SK-N-SH treated with all-trans-retinoic acid at 6 μM for 48 hours (cell line): ENCODE measurements around the gene SCEL.

Experiments
- ATAC-seq: fragments of 200-7000 bp; cut with Tn5 transposase; 3 replicates; pipeline ENCODE4 v1.9.1; 2020; ENCODE audit warnings: mild to moderate bottlenecking, moderate library complexity
- ARNTL ChIP-seq: fragments of 450-650 bp; formaldehyde crosslinking; IDR thresholded peaks from 2 replicates; pipeline ENCODE4 v1.5.0; 2020; ENCODE audit warnings: low read depth, mild to moderate bottlenecking, moderate library complexity, borderline replicate concordance
- BACH2 ChIP-seq: fragments of 250-450 bp; sonication (Bioruptor Pico); IDR thresholded peaks from 2 replicates; pipeline ENCODE4 v1.9.0; 2021; ENCODE audit warnings: mild to moderate bottlenecking, borderline replicate concordance
- CSDC2 ChIP-seq: fragments of 250-450 bp; sonication (Bioruptor Pico); IDR thresholded peaks from 2 replicates; pipeline ENCODE4 v1.5.0; 2020; ENCODE audit warnings: mild to moderate bottlenecking, moderate library complexity
- CSRNP3 ChIP-seq: fragments of 250-450 bp; sonication (Bioruptor Pico); IDR thresholded peaks from 2 replicates; pipeline ENCODE4 v1.5.1; 2021; ENCODE audit warnings: mild to moderate bottlenecking, moderate library complexity
- ESRRG ChIP-seq: fragments of 250-450 bp; sonication (Bioruptor Pico); IDR thresholded peaks from 2 replicates; pipeline ENCODE4 v1.6.1; 2021; ENCODE audit warnings: mild to moderate bottlenecking
- GLIS3 ChIP-seq: fragments of 250-450 bp; sonication (Bioruptor Pico); IDR thresholded peaks from 2 replicates; pipeline ENCODE4 v1.5.0; 2020; ENCODE audit warnings: mild to moderate bottlenecking, moderate library complexity
- ISL1 ChIP-seq: fragments of 250-450 bp; sonication (Bioruptor Pico); IDR thresholded peaks from 2 replicates; pipeline ENCODE4 v2.1.2; 2022; ENCODE audit warnings: mild to moderate bottlenecking, moderate library complexity
- OSR1 ChIP-seq: fragments of 250-450 bp; sonication (Bioruptor Pico); IDR thresholded peaks from 2 replicates; pipeline ENCODE4 v1.8.0; 2022; ENCODE audit warnings: moderate library complexity, mild to moderate bottlenecking, inconsistent platforms
- POU6F1 ChIP-seq: fragments of 250-450 bp; sonication (Bioruptor Pico); IDR thresholded peaks from 2 replicates; pipeline ENCODE4 v1.8.0; 2021; ENCODE audit warnings: low read depth, mild to moderate bottlenecking, moderate library complexity, borderline replicate concordance
- PPARA ChIP-seq: fragments of 250-450 bp; sonication (Bioruptor Pico); IDR thresholded peaks from 2 replicates; pipeline ENCODE4 v1.5.0; 2020; ENCODE audit warnings: mild to moderate bottlenecking, borderline replicate concordance
- RARB ChIP-seq: fragments of 250-450 bp; sonication (Bioruptor Pico); IDR thresholded peaks from 2 replicates; pipeline ENCODE4 v1.8.0; 2021; ENCODE audit warnings: mild to moderate bottlenecking, moderate library complexity
- SNAI2 ChIP-seq: fragments of 250-450 bp; sonication (Bioruptor Pico); IDR thresholded peaks from 2 replicates; pipeline ENCODE4 v1.5.0; 2020; ENCODE audit warnings: mild to moderate bottlenecking, moderate library complexity
- TCF4 ChIP-seq: fragments of 250-450 bp; sonication (Bioruptor Pico); IDR thresholded peaks from 2 replicates; pipeline ENCODE4 v1.8.0; 2021; ENCODE audit warnings: mild to moderate bottlenecking, moderate library complexity, borderline replicate concordance
- TOX ChIP-seq: fragments of 250-450 bp; sonication (Bioruptor Pico); IDR thresholded peaks from 2 replicates; pipeline ENCODE4 v1.8.0; 2021; ENCODE audit warnings: mild to moderate bottlenecking, moderate library complexity, borderline replicate concordance
- ZC3H10 ChIP-seq: fragments of 250-450 bp; sonication (Bioruptor Pico); IDR thresholded peaks from 2 replicates; pipeline ENCODE4 v1.5.1; 2021; ENCODE audit warnings: mild to moderate bottlenecking, moderate library complexity
- ZFP3 ChIP-seq: fragments of 250-450 bp; sonication (Bioruptor Pico); IDR thresholded peaks from 2 replicates; pipeline ENCODE4 v1.5.0; 2020; ENCODE audit warnings: mild to moderate bottlenecking, moderate library complexity
- ZFP30 ChIP-seq: fragments of 450-650 bp; formaldehyde crosslinking; IDR thresholded peaks from 2 replicates; pipeline ENCODE4 v1.5.0; 2022; ENCODE audit warnings: mild to moderate bottlenecking, moderate library complexity
- ZNF565 ChIP-seq: fragments of 450-650 bp; formaldehyde crosslinking; conservative IDR thresholded peaks from 2 replicates; pipeline ENCODE4 v1.5.0; 2020; ENCODE audit warnings: low read depth, mild to moderate bottlenecking, moderate library complexity
- ZNF70 ChIP-seq: fragments of 450-650 bp; formaldehyde crosslinking; IDR thresholded peaks from 2 replicates; pipeline ENCODE4 v1.5.0; 2020; ENCODE audit warnings: mild to moderate bottlenecking, moderate library complexity
- ZNF8 ChIP-seq: fragments of 450-650 bp; formaldehyde crosslinking; IDR thresholded peaks from 2 replicates; pipeline ENCODE4 v1.5.0; 2020; ENCODE audit warnings: mild to moderate bottlenecking, moderate library complexity
- TF ChIP-seq, protein P1 (sequence below): fragments of 250-450 bp; sonication (Bioruptor Pico); IDR thresholded peaks from 2 replicates; pipeline ENCODE4 v1.5.0; 2020; ENCODE audit warnings: mild to moderate bottlenecking, moderate library complexity
- TF ChIP-seq, protein P2 (sequence below): fragments of 250-450 bp; sonication (Bioruptor Pico); IDR thresholded peaks from 2 replicates; pipeline ENCODE4 v1.8.0; 2020; ENCODE audit warnings: mild to moderate bottlenecking, moderate library complexity, borderline replicate concordance

The SCEL gene

DNA sequence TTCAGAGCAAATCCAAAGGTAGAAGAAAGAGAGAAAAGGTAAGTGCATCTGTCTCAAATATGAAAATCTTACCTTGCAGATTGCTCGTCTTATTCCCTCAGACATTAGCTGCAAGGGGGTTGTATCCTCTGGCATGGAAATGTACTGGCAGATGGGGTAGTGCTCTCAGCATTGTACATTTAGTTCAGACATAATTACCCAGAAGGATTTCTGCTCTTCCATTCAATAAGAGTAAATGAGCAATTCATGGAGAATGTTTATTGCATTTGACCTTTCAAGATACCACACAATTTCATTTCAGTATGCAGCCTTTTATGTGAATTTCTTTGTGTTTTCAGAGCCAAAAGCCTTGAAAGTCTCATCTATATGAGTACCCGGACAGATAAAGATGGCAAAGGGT lies 63.8 kb downstream of the SCEL start:
- TF ChIP-seq ZNF8 (no peak), ZFP30 (no peak), ZNF565 (CRISPR knock-in tag) (no peak), RARB (CRISPR knock-in tag) (no peak), PPARA (CRISPR knock-in tag) (no peak)
- ATAC-seq = no peak

DNA sequence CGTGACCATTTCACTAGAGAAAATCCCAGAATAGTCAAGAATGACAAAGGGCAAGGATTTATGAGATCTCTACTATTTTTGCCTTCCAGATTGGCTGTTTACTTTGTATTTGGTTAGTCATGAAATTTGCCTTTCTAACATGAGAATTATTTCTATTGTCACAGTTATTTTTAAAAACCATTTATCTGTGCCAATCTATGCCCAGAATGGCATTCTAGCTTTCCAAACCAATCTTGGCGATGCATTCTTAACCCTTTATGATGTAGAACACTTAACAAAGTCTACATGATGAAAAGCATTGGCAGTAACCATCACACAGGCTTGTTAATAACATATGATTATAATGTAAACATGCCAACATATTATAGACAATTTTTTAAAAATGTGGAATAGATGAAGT lies 65.2 kb downstream of the SCEL start:
- no peak for ATAC-seq
- no peak for TF ChIP-seq CSDC2
- TF ChIP-seq, protein P1, sequence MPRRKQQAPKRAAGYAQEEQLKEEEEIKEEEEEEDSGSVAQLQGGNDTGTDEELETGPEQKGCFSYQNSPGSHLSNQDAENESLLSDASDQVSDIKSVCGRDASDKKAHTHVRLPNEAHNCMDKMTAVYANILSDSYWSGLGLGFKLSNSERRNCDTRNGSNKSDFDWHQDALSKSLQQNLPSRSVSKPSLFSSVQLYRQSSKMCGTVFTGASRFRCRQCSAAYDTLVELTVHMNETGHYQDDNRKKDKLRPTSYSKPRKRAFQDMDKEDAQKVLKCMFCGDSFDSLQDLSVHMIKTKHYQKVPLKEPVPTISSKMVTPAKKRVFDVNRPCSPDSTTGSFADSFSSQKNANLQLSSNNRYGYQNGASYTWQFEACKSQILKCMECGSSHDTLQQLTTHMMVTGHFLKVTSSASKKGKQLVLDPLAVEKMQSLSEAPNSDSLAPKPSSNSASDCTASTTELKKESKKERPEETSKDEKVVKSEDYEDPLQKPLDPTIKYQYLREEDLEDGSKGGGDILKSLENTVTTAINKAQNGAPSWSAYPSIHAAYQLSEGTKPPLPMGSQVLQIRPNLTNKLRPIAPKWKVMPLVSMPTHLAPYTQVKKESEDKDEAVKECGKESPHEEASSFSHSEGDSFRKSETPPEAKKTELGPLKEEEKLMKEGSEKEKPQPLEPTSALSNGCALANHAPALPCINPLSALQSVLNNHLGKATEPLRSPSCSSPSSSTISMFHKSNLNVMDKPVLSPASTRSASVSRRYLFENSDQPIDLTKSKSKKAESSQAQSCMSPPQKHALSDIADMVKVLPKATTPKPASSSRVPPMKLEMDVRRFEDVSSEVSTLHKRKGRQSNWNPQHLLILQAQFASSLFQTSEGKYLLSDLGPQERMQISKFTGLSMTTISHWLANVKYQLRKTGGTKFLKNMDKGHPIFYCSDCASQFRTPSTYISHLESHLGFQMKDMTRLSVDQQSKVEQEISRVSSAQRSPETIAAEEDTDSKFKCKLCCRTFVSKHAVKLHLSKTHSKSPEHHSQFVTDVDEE (CRISPR knock-in tag) = no peak
- TF ChIP-seq ISL1 (CRISPR knock-in tag) = no peak
- no peak for TF ChIP-seq ZNF70 (CRISPR knock-in tag)
- TF ChIP-seq, protein P2, sequence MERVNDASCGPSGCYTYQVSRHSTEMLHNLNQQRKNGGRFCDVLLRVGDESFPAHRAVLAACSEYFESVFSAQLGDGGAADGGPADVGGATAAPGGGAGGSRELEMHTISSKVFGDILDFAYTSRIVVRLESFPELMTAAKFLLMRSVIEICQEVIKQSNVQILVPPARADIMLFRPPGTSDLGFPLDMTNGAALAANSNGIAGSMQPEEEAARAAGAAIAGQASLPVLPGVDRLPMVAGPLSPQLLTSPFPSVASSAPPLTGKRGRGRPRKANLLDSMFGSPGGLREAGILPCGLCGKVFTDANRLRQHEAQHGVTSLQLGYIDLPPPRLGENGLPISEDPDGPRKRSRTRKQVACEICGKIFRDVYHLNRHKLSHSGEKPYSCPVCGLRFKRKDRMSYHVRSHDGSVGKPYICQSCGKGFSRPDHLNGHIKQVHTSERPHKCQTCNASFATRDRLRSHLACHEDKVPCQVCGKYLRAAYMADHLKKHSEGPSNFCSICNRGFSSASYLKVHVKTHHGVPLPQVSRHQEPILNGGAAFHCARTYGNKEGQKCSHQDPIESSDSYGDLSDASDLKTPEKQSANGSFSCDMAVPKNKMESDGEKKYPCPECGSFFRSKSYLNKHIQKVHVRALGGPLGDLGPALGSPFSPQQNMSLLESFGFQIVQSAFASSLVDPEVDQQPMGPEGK (CRISPR knock-in tag) = no peak
- no peak for TF ChIP-seq RARB (CRISPR knock-in tag)
- TF ChIP-seq PPARA (CRISPR knock-in tag) = no peak
- TF ChIP-seq SNAI2 (CRISPR knock-in tag) = no peak
- no peak for TF ChIP-seq ZC3H10
- no peak for TF ChIP-seq GLIS3 (CRISPR knock-in tag)
- TF ChIP-seq OSR1 (CRISPR knock-in tag) = no peak
- no peak for TF ChIP-seq ARNTL (CRISPR knock-in tag)
- TF ChIP-seq, all 23 proteins: peak for 0

GRCh38 chr13:77611068-77611467 lies 75.6 kb downstream of the SCEL start:
- ATAC-seq = no peak
- TF ChIP-seq CSRNP3 (CRISPR knock-in tag) = no peak
- no peak for TF ChIP-seq RARB (CRISPR knock-in tag)
- TF ChIP-seq ZNF8 = no peak
- no peak for TF ChIP-seq ZNF70 (CRISPR knock-in tag)
- no peak for TF ChIP-seq TCF4
- TF ChIP-seq ZNF565 (CRISPR knock-in tag) = no peak
- no peak for TF ChIP-seq POU6F1 (CRISPR knock-in tag)
- no peak for TF ChIP-seq PPARA (CRISPR knock-in tag)
- no peak for TF ChIP-seq TOX (CRISPR knock-in tag)
- no peak for TF ChIP-seq ZFP3 (CRISPR knock-in tag)
- TF ChIP-seq BACH2 = no peak
- no peak for TF ChIP-seq ARNTL (CRISPR knock-in tag)
- TF ChIP-seq CSDC2 = no peak

GRCh38 chr13:77616027-77616426 lies 80.5 kb downstream of the SCEL start:
- no peak for ATAC-seq
- TF ChIP-seq CSDC2 (no peak), ZC3H10 (no peak), ESRRG (CRISPR knock-in tag) (no peak)
